IPS-18c (cell line): Measurements from ENCODE around the gene BIRC7.
"Not testable (repeated sequence)": the region's sequence is repeated elsewhere in the genome, so short reads cannot be mapped to it uniquely, and the experiment has no call there.

Source experiments
- H3K4me3 ChIP-seq: 2 replicates; pipeline ENCODE4 v1.7.0; 2013; ENCODE audit warnings: low read depth, mild to moderate bottlenecking, low read length, moderate library complexity; ENCODE audit not compliant: insufficient read depth
- H3K9me3 ChIP-seq: one replicate; pipeline ENCODE4 v1.6.1; 2013; ENCODE audit warnings: mild to moderate bottlenecking, low read length, moderate library complexity; ENCODE audit not compliant: control insufficient read depth, insufficient read depth

BIRC7 gene

DNA sequence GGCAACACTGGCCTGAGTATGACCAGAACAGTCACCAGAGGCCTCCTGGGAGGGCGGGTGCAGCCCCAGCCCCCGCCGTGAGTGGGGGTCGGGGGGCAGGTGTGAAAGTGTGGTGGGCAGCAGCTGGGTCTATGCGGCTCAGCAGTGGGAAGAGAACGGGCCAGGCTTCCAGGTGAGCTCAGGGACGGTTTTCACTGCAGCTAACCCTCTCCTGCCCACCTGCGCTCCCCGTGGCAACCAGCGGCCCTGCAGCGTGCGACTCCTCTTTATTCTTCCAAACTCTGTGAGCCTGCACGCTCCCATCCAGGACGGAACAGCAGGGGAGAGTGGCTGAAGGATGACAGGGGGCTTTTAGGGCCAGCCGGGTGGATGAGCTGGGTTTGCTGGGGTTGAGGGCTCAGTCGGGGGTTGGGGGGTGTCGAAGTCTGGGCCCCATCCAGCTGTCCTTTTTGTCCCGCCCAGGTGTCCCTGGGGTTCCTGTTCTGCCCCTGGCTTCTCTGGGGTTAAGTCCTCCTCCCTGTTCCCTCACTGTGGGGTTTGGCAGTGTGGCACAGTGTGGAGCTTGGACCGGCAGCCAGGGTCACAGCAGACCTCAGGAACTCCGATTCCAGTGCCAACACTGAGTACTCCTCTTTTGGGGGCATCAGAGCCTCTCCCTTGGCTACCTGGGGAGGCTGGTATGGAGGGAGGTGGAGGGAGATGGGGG lies 859 bp upstream of the BIRC7 start:
- Histone ChIP-seq H3K4me3 (no peak overlapping the region), H3K9me3 (peaks cover 1% of the 10 kb centered on the region)

DNA sequence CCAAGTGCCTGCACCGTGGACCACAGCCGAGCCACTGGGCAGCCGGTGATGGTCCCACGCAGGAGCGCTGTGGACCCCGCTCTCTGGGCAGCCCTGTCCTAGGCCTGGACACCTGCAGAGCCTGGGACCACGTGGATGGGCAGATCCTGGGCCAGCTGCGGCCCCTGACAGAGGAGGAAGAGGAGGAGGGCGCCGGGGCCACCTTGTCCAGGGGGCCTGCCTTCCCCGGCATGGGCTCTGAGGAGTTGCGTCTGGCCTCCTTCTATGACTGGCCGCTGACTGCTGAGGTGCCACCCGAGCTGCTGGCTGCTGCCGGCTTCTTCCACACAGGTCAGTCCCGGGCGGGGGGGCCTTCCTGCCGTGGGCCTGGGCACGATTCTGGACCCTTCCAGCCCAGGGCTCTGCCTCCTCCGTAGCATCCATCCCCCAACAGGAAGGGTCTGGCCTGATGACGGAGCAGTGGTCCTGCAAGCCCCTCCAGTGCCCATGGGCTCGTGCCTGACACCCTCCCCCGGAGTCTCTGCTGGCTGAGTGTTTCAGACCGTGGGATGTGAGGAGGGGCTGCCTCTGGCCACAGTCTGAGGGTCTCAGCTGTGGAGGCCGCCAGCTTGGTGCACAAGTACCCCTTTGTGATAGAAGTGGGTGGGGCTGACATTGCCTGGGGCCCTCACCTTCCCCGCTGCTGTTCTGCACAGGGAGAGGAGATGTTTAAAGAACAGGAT lies 572 bp downstream of the BIRC7 start:
- Histone ChIP-seq H3K4me3 (no peak overlapping the region), H3K9me3 (no peaks in the 10 kb centered on the region)

DNA sequence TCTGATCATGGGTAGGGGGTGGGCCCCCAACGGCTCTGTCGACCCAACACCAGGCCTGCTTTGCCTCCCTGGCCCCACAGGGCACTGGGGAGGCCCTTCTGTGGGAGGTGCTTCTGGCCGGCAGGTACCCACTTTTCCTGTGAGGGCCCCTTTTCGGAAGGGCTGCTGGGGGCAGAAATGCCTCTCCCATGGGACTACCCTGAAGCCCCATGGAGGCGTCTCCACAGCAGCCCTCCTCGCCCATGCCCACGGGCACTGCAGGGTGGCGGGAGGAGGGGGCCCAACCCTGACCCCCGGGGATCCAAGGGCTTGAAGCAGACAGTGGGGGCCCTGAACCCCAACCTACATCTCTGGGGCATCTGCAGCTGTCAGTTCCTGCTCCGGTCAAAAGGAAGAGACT lies 2.3 kb downstream of the BIRC7 start:
- H3K4me3 ChIP-seq = no peak overlapping the region
- H3K9me3 ChIP-seq = no peaks in the 10 kb centered on the region

DNA sequence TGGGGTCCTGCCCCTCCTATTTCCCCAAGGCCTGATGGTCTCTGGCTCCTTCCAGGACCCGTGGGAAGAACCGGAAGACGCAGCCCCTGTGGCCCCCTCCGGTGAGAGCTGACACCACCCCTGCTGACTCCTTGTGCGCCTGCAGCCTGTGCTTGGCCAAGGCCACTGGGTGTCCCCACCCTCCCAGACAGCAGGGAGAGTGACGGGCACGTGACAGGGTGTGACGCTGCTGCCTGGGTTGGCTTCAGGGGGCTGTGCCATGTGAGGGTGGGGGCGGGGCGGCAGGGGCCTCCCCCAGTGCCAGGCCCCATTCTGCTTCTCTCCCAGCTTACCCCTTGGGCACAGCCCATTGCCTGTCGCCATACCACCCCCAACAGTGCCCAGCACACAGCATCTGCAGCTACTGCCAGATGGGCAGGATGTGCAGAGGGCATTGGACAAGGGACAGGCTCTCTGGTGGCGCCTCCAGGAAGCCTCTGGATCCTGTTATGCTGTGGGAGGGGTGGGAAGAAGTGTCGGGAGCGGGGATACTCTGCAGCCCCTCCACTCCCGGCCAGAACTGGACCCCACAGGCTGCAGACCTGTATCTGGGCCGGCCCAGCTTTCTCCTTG lies 2.9 kb downstream of the BIRC7 start:
- H3K9me3 ChIP-seq = no peaks in the 10 kb centered on the region
- no peak overlapping the region for H3K4me3 ChIP-seq

DNA sequence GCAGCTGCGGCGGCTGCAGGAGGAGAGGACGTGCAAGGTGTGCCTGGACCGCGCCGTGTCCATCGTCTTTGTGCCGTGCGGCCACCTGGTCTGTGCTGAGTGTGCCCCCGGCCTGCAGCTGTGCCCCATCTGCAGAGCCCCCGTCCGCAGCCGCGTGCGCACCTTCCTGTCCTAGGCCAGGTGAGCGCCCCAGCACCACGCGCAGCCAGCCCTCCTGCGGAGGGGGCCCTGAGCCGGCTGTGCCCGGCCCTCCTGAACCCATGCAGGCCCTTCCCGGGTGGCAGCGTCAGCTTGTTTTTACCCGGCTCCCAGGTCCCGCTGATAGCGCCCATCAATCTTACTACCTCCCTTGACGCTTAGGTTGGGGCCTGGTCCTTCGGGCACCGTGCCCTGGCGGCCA lies 3.7 kb downstream of the BIRC7 start:
- Histone ChIP-seq H3K9me3 (no peaks in the 10 kb centered on the region), H3K4me3 (no peak overlapping the region)

DNA sequence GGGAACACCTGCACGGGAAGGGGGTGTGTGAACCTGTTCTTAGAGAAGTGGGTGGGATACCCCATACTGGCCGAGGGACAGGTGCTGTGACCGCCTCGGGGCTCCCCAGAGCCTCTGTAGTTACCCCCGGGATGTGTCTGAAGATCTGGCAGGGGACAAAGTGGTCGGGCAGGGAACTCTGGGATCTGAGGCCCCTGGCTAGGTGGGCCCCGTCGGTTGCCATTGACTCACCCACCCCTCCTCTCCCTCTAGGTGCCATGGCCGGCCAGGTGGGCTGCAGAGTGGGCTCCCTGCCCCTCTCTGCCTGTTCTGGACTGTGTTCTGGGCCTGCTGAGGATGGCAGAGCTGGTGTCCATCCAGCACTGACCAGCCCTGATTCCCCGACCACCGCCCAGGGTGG lies 4.3 kb downstream of the BIRC7 start:
- no peak overlapping the region for H3K4me3 ChIP-seq
- no peaks in the 10 kb centered on the region for H3K9me3 ChIP-seq

DNA sequence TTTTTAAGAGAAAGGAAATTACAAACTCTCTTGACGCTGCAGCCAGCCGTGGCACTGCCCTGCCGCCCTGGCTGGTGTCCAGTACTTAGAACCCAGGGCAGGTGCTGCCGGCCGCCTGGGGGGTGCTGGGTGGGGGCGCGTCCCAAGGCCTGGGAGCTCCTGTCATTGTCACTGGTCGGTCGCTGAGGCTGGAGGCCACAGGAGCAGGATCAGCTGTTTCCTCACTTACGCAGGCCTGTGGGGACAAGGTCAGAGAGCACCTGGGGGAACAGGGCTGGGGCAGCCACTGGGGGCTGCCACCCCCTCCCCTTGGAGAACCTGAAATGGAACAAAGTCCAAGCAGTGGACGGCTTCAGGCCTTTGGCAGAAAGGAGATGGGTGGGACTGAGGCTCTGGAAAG lies 5.6 kb downstream of the BIRC7 start:
- H3K9me3 ChIP-seq = no peaks in the 10 kb centered on the region

DNA sequence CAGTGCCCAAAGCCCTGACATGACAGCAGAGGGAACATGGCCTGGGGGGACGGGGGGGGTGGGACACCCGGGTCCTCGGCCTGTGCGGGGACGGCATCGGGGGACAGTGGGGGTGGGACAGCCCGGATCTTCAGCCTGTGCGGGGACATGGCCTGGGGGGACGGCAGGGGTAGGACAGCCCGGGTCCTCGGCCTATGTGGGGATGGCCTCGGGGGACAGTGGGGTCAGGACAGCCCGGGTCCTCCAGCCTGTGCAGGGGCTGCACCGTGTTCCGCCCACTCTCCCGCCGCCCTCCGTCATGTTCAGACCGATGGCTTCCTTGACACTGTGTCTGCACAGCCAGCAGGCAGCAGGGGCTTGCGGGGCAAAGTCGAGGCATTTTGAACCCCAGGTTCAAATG lies 7.0 kb downstream of the BIRC7 start:
- H3K9me3 ChIP-seq = no peaks in the 10 kb centered on the region
- H3K4me3 ChIP-seq = no peak overlapping the region

More for the DNA sequence above, 5.6 kb downstream of the BIRC7 start:
- no peak overlapping the region for H3K4me3 ChIP-seq

DNA sequence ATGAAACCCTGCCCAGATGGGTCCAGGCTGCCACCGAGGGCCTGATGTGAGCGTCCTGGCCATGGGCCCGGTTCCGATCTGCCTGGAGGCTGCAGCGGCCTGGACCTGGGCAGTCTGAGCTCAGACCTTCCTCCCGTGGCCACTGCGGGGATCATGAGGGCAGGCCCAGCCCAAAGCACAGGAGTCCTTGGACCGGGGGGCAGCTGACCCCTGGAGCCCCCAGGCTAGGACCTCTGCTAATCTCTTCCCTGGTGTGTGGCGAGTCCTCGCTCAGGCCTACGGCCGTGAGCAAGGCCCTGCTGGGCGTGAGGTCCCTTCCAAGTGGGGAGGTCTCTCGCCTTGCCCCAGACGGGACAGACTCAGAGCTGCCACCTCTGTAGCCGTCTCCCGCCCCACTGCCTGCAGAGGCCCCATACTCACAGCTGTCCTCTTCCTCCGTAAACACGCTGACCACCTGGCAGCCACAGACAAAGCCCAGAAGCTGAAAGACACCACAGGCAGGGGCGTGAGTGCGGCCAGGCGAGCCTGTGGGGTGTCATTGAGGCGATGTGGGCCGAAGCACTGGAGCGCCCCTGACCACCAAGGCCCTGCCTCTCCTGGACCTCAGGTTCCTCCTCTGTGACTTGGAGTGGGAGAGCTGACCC lies 8.0 kb downstream of the BIRC7 start:
- no peak overlapping the region for H3K4me3 ChIP-seq
- H3K9me3 ChIP-seq = no peaks in the 10 kb centered on the region

DNA sequence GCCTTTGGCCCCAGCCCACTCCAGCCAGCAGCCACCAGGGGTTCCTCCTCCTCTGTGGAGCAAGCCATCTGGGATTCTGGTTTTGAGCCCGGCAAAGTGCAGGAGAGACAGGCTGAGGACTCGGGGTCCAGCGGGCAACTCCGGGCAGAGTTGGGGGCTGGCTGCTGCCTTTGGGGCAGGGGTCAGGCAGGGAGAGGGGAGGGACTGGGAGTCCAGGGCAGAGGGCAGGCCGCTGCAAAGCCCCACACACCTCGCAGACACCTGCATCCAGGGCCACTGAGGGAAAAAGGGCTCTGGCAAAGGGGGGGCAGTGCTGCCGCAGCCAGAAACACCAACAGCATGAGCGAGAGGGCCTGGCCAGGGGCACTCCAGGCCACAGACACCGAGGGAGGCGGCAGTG lies 8.8 kb downstream of the BIRC7 start:
- H3K4me3 ChIP-seq = no peak overlapping the region
- no peaks in the 10 kb centered on the region for H3K9me3 ChIP-seq

DNA sequence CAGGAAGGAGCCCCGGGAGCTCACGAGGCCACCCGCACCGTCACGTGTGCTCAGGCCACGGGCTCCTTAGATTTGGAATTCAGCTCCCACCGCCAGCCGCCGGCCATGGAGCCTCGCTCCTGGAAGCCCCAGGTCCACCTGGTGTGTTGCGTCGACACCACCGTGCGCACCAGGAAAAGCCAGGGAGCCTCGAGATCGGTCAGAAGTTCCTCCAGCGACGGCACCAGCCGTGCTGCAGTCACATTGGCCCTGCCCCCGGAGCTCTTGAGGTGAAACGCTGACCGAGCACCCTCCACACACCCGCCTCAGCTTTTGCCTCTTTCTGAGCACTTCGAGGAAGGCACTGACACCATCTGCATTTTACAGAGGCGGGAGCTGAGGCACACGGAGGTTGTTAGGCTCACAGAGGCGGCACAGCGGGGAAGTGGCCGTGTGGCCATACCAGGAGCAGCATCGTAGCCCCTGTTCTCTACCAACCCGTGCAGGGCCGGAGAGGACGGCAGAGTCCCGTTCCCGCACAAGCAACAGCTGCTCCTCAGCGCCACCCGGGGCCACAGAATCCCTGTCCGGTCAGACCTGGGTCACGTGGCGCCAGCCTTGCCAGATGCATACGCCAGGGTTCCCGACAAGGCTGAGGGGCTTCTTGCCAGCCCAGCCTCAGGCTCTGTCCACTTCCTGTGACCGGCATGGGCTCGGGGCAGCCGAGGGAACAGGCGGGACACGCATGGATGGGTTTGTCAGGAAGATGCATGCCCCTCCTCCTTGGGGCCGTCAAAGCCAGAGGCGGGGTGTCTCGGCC lies 11.0 kb downstream of the BIRC7 start:
- Histone ChIP-seq H3K9me3 (no peaks in the 10 kb centered on the region), H3K4me3 (no peak overlapping the region)

DNA sequence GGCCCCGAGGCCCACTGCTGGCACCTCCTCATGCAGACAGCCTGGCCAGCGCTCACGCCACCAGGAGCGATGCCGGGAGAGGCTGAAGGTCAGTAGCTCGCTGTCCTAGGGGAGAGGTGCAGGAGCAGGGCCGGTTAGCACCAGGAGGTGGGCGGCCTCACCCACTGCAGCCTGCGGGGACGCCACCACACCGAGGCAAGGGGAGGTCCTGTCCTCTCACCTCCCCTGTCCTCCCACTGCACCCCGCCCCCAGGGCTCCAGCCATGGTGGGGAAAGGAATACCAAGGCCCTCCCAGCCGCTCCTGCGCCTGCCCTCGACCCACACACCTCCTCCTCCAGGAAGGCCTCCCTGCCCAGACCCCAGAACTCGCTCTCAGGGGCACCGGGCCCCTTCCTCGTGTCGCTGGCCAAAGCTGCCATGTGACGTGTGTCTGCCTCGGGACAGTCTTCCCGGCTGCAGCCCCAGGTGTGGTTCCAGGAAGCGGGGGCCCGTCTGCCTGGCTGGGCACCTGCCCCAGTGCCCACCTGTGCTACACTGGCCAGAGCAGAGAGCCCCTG lies 12.0 kb downstream of the BIRC7 start:
- H3K4me3 ChIP-seq = no peak overlapping the region
- no peaks in the 10 kb centered on the region for H3K9me3 ChIP-seq

DNA sequence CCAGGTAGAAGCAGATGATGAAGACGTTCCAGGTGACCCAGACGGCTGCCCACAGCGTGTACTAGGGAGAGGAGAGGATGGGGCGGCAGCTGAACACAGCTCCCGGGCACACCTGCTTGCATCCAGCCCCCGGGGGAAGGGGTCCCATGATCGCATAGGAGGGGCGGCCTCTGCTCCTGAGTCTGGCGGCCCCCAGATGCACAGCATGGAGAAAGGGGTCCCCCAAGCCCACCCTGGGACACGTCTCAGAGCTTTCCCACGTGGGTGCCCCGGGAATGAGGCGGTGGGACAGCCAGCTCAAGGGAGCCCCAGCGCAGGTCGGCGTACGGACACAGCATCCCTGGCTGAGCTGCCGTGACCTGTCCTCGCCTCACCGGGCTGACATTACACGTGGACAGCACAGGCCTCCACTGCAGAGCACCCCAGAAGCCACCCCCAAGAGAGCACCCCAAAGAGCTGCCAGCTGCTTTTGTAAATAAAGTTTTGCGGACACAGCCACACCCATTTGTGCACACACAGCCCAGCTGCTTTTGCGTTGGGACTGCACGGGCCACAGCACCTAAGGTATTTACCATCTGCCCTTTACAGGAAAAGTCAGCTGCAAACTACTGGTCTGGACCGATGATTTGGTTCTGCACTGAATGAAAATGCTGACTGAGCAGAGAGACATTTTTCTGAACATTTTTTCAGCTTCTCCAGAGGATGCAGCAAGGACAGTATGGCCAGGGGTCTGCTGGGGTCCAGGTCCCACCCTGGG lies 13.3 kb downstream of the BIRC7 start:
- Histone ChIP-seq H3K4me3 (no peak overlapping the region), H3K9me3 (no peaks in the 10 kb centered on the region)

DNA sequence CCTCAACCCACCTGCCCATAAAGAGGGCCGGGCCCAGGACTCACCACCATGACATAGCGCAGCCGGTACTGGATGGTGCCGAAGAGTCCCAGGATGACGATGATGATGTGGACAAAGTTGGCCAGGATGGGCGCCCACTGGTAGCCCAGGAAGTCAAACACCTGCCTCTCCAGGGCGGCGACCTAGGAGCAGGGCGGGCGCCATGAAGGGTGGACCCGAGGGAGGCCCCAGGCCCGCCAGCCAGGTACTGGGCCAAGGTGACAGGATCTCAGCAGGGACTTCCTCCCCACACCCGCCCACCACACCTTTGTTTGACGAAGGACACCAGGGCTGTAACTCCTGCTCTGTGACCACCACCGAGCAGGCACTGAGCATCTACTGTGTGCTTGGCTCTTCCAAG lies 14.2 kb downstream of the BIRC7 start:
- H3K9me3 ChIP-seq = no peaks in the 10 kb centered on the region
- H3K4me3 ChIP-seq = no peak overlapping the region

DNA sequence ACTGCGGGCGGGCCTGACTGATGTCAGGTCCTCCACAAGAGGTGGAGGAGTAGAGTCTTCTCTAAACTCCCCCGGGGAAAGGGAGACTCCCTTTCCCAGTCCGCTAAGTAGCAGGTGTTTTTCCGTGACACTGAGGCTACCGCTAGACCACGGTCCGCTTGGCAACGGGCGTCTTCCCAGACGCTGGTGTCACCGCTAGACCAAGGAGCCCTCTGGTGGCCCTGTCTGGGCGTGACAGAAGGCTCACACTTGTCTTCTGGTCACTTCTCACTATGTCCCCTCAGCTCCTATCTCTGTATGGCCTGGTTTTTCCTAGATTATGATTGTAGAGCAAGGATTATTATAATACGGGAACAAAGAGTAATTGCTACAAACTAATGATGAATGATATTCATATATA lies 15.6 kb downstream of the BIRC7 start:
- not testable (repeated sequence) for H3K4me3 ChIP-seq, H3K9me3 ChIP-seq

DNA sequence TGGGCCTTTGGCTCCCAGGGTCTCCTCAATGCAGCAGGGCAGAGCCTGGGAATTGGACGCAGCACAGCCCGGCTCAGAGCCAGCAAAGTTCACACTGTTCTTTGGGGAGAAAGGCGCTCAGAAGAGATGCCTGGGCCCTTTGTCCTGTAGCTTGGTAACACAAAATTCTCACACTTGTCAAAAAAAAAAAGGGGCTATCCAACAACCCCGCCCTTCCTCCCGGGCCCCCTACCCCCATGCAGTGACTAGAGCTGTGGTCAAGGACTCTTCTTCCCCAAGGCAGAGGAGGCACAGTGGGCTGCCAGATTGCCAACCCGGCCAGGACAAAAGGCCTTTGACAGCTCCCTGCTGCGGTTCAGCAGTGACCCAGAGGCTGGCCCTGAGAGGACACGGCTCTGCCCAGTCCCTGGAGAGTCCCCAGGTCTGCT lies 16.6 kb downstream of the BIRC7 start:
- Histone ChIP-seq H3K4me3 (no peak overlapping the region), H3K9me3 (peaks cover 3% of the 10 kb centered on the region)
